GM18502 (cell line): ENCODE results near the gene CDH23.
A peak's percentile ranks its signal among the peaks of the same experiment; 100 is the strongest.

Experiments used
- ATAC-seq: cut with Tn5 transposase; IDR thresholded peaks from one replicate; pipeline ENCODE4 v1.9.1; 2021; ENCODE audit warnings: mild to moderate bottlenecking; ENCODE audit not compliant: unreplicated experiment, poor library complexity

Gene CDH23

DNA sequence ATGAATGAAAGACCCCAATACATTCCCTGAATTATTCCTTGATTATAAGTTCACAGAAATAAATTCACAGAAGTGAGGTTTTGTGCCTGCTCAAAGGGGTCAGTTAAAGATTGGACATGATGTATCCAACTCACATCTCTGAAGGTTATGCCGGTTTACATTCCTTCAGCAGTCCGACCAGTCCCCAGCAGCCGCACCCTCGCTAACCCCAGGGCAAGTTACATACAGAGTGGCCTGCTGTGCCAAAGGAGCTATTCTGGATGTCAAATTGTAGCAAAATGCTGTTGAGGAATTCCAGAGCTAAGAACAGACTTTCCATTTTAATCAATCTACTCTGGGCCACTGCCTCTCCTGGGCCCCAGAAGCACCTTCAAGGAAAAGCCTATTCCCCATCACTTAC is 434.0 kb downstream of the CDH23 start:
- ATAC-seq, result no peak

DNA sequence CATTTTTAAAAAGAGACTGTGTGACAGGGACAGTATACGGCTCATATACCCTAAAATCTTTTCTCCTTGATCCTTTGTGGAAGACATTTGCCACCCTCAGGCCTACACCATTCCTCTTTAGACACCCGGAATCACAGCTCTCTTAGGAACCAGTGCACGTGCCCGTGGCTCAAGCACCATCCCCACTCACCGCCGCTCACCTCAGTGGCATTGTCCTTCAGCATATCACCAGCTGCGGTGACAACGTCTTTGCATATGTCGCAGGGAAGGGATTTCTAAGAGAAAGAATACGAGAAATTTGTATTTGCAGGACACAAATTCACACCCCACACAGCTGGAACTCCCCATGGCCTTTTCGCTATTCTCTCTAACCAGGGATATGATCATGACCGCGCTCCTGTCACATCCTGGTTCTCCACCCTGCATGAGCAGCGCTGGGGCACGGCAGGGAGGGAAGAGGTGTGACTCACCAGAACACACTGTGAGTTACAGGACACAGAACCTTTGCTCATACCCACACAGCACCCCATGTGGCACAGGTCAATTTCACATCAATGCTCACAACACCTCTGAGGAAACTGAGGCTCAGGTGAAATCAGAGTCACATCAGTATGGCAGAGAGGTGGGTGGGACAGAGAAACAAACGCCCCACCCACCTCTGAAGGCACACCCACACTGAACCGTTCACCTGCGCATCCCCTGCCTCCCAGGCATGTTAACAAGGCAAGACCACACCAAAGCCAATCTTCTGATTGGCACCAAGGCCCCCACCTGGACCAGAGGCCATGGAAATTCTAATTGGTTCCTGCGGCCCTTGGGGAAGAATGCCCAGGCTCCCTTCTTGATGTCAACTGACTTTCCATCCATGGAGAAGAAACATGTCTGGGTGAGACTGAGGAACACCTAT is 435.2 kb downstream of the CDH23 start:
- ATAC-seq, result no peak

GRCh38 chr10:71832967-71833366 is 436.2 kb downstream of the CDH23 start:
- ATAC-seq, result no peak

- no peak for ATAC-seq
Measured at GRCh38 chr10:71833451-71834342, 437.0 kb downstream of the CDH23 start.

GRCh38 chr10:71834343-71834674 is 437.6 kb downstream of the CDH23 start:
- no peak for ATAC-seq

DNA sequence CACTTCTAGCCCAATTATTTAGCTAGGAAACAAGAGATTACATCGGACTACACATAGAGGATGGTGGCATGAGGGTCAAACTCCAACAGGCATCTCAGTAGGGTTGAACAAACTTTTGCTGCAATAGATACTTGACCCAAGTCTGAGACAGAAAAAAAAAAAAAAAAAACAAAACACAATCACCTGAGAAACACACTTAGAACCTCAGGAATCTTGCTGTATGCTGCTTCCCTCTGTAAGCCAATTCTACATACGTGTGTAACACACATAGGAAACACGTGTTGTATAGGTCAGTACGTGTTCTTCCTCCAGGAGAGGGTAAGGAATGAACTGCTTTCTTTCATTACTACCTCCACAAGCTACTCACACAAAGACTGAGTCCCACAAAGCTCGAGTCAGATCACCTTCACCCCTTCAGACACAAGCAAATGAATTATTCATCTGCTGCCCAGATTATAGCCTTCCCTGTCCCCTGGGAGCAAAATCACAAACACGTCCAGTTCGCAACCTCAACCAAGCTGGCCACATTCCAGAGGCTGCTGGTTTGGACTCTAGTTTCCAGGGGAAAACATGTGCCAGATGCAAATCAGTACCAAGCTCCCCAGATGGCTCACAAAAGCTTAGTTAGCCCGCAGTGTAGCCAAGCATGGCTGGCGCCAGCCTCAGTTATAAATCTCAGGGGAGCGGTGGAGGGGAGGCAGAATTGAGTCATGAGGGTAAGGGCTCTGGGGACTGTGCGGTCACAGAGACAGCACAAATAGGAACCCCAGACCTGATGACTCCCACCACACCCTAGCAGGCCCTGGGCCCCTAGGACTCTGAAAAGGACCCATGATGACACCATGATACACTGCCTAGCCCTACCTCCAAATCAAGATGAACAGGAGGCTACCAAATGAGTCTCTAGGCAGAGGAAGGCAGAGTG is 439.2 kb downstream of the CDH23 start:
- ATAC-seq, result peak; percentile 91

DNA sequence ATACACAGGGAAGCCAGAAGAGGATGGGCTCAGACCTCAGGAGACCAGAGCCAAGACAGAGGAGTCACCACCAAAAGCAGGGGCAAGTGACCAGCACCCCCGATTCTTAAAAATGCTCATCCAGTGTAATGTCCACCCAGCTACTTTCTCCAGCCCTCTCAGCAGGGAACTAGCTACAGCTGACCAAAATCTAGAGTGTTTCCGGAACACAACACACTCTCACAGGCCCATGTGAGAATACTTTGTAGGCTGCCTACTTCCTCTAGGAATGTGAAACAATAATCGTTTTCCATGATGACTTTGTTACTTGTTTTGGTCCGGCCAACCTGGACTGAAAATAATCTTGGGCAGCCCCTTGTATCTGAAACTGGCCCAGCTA is 439.9 kb downstream of the CDH23 start:
- ATAC-seq, result peak; percentile 38

DNA sequence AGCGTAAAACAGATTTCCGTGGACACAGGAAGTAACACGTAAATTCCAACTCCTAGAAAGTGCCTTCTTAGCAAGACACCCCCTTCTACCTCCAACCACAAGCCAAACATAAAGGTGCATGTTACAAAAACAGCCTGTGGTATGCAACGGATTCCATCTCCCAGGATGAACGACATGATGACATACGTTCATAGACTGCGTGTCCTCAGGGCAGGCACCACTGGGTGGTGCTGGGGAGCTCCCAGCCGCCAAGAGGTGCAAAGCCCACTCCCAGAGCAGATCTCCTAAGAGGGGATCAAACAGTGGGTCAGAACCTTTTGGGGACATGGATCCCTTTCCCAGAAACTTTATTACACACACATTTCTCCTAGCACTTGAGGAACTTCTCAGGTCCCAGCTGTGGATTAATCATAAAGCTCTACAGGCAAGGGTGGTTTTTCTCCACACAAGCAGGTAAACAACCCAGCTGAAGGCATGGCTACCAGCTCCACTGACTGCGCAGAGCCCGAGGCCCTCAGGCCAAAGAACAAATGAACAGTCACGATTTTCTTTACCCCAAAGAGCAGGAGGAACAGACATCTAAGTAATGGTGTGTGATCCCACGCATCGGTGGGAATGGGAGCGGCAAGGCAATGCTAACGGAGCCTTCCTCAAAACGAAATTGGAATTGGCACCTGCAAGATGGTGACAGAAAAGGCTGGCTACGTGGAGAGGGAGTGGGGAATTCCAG is 440.5 kb downstream of the CDH23 start:
- ATAC-seq, result no peak

GRCh38 chr10:71838264-71839211 is 441.8 kb downstream of the CDH23 start:
- ATAC-seq, result no peak

DNA sequence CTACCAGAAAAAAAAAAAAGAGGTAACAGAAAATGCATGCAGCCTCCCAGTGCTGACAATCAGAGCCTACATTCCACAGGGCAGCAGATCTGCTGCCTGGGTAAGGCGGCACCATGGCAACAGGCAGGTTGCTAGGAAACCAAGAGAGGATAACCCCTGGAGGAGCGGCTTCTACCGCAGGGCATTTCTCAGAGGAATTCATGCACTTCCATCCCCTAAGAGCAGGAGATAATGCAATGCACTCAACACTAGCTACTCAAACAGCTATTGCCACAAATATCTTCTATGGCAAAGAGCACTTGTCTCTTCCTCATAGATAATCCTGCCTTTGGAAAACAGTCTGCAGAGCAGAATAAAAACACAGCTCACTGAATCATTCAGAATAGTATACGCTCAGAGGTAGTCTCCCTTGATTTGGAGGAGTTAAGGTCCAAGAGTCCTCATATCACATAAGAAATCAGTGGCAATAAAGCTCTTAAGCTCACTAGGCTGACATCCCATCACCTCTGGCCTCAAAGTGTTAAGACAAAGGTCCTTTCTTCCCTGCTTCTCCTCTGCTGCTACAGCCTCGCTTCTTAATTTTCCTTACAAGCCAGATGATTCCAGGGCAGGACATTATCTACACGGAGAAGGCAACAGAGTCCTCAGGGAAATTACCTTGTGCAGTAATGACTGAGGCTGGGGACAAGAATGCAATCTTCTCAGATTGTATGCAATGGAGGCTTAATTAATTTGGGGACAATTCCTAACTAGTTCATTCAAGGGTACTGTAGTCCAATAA is 443.6 kb downstream of the CDH23 start:
- no peak for ATAC-seq

GRCh38 chr10:71840958-71841335 is 444.2 kb downstream of the CDH23 start:
- ATAC-seq, result no peak

- no peak for ATAC-seq
Measured at GRCh38 chr10:71842422-71842821, 445.7 kb downstream of the CDH23 start.

GRCh38 chr10:71842856-71843686 is 446.4 kb downstream of the CDH23 start:
- no peak for ATAC-seq

DNA sequence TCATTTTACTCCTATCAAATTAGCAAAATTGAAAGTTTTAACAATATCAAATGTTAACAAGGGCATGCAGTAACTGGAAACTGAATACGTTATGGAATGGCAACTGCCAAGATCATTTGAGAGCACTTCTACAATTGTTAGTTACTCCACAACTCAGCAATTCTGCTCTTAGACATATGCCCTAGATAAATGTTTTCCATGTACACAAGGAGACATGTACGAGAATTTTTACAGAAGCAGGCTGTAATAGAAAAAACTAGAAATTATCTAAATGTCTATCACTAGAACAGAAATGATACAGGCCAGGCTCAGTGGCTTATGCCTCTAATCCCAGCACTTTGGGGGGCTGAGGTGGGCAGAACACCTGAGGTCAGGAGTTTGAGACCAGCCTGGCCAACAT is 447.4 kb downstream of the CDH23 start:
- ATAC-seq, result no peak

DNA sequence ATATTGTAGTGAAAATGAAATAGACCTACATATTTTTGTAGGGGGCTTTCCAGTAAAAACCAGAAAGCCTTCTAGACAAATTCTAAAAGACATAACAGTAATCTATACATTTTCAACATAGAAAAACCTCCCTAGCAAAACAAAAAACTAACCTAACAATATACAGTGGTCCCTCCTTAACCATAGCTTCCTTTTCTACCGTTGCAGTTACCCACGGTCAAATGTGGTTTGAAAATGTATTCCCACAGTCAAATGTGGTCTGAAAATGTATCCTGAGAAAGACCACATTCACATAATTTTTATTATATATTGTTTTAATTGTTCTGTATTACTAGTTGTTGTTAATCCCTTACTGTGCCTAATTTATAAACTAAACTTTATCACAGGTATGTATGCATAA is 448.0 kb downstream of the CDH23 start:
- ATAC-seq, result no peak

GRCh38 chr10:71845410-71846405 is 449.0 kb downstream of the CDH23 start:
- no peak for ATAC-seq
